Femur (tissue), 1 donor: Measurements from ENCODE around the gene DIPK2B.

Source experiments
- DNase-seq: peaks from one replicate; pipeline ENCODE4 v3.0.0-alpha.2; 2017

Gene DIPK2B

DNA sequence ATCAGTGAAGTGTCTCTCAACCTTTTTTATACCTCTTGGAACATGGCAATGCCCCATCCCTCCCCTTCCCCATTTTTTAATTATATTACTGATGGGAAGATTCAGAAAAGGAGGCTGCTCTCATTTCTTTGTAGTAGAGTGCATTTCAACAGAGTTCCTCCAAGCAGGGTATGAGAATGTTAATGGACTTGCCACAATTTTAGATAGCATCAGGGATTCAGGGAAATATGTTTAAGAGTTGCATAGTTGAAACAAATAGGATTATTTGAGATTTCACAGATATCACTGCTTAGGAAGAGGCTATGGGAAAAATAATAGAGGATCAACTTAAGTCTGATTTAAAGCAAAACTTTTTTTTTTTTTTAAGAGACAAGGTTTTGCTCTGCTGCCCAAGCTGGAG is 46.2 kb downstream of the DIPK2B start:
- DNase-seq, result no peak

DNA sequence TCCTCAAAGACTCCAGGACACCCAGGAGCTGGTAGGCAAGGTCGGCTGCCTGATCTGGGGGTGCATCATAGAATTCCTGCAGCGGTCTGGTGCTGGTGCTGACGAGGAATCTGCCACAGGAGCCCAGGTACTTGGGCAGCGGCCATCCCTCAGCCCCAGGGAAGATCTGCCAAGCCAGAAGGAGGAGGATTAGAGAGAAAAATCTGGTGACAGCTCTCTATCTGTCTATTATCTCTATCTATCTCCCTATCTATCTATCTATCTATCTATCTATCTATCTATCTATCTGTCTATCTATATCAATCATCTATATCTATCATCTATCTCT is 46.7 kb downstream of the DIPK2B start:
- no peak for DNase-seq
